ENCODE results near the gene KAZN. TPM values are rescaled to one million over a fixed set of nuclear protein-coding genes. Genes with fewer than 3 reads are reported as not detected.

KAZN gene
- polyA plus RNA-seq, 1 of the 3 experiments (the other 2 are of a cell fraction) = 6.8 TPM

DNA sequence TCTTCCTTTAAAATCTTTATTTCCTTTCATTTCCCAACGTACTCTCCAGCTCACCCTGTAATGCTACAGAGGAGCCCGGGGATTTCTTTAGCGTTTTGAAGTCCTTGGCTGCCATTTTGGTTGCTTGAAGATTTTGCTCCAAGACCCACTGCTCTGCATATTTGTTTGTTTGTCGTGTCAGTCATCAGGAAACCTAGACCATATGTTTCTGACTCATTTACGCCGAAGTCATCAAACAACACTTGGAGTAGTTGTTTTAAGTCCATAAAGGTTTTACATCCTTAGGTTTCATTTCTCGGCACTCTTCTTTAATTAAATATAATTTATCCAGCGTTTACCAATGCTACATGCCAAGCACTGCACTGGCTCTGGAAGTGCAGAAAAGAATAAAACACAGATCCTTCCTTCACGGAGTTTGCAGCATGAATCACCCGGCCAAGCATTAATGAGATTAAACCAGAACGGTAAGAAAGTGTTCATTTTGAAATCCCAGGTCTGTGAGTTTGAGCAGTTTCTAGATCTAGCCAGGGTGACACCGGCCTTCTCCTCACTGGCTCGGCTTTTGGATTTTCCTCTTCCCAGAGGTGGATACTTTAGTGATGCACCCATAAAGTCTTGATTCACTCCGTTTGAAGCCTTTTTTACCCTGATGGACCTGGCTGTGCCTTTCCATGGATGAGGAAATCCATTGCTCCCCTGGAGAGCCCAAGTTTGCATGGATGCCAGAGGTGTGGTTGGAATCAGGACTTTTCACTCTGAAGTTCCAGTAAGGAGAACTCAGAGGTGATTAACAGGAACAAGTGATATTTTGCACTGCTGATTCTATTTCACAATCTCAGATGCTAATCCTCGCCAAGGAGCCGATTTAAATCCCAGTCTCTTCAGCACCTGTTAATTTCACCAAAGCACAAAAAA is 109.3 kb downstream of the KAZN start:
- H3K4me2 ChIP-seq = no peak overlapping the region
- WGBS (ENCODE audit: low lambda C conversion rate) = 34% methylated on average over 16 of the region's 16 CpGs
- POLR2A ChIA-PET = no interaction called here

DNA sequence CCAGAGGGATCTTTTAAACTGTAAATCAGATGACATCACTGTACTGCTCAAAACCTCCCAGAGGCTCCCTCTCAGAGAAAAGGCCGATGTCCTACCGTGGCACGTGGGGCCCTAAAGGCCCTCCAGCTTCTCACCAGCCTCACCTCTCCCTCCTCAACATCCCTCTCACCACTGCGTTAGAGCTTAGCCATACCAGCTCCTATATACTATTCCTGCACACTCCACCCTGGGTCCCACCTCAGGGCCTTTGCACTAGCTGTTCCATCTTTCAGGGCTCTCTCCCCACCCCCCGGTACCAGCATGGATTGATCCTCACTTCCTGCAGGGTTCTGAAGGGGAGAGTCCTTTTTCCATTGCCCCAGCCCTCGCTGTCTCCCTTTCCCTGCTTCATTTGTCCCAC is 111.8 kb downstream of the KAZN start:
- Histone ChIP-seq H3K9me2 (no peaks in the 10 kb centered on the region), H4K20me1 (ENCODE audit: insufficient read depth) (no peaks in the 10 kb centered on the region), H3K27me3 (ENCODE audit: insufficient read depth) (no peaks in the 10 kb centered on the region), H3K9ac (no peak overlapping the region), H3K4me3 (ENCODE audit: low read depth in 2 of 2, low read length in 1 of 2) (no peak overlapping the region), H3K9me3 (no peaks in the 10 kb centered on the region), H3K27ac (ENCODE audit: low read depth in 2 of 2, low read length in 1 of 2) (no peak overlapping the region), H3K79me2 (ENCODE audit: insufficient read depth) (no peaks in the 10 kb centered on the region), H3F3A (replicated peaks; ENCODE audit: insufficient read depth) (no peaks in the 10 kb centered on the region), H2AFZ (ENCODE audit: low read depth) (no peak overlapping the region), H3K4me2 (no peak overlapping the region), H3K36me3 (replicated peaks in 1 of 2; ENCODE audit: control insufficient read depth in 1 of 2, insufficient read depth in 2 of 2, low read length in 1 of 2) (no peaks in the 10 kb centered on the region), H3K4me1 (ENCODE audit: control insufficient read depth in 1 of 2, insufficient read depth in 2 of 2, low read depth in 1 of 2, low read length in 1 of 2) (no peaks in the 10 kb centered on the region)
- ChIA-PET CTCF (no interaction called here), POLR2A (no interaction called here)
- DNase-seq = no peak
- WGBS (ENCODE audit: low lambda C conversion rate) = 37% methylated on average over 5 of the region's 6 CpGs
- no peak for TF ChIP-seq GABPA (IDR thresholded peaks at IDR 0.05; ENCODE audit: low read depth)
- TF ChIP-seq TAF1 (IDR thresholded peaks at IDR 0.05; ENCODE audit: borderline replicate concordance, low read depth, low read length) = no peak
- TF ChIP-seq TEAD4 (IDR thresholded peaks at IDR 0.05; ENCODE audit: borderline replicate concordance, insufficient read depth) = no peak
- no peak for TF ChIP-seq SMC3 (IDR thresholded peaks at IDR 0.05; ENCODE audit: low read depth, low read length)
- TF ChIP-seq MEF2A (IDR thresholded peaks at IDR 0.05; ENCODE audit: borderline replicate concordance, low read depth) = no peak
- TF ChIP-seq, protein P1, sequence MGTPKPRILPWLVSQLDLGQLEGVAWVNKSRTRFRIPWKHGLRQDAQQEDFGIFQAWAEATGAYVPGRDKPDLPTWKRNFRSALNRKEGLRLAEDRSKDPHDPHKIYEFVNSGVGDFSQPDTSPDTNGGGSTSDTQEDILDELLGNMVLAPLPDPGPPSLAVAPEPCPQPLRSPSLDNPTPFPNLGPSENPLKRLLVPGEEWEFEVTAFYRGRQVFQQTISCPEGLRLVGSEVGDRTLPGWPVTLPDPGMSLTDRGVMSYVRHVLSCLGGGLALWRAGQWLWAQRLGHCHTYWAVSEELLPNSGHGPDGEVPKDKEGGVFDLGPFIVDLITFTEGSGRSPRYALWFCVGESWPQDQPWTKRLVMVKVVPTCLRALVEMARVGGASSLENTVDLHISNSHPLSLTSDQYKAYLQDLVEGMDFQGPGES (IDR thresholded peaks at IDR 0.05; ENCODE audit: low read depth, low read length) = no peak
- TF ChIP-seq, protein P2, sequence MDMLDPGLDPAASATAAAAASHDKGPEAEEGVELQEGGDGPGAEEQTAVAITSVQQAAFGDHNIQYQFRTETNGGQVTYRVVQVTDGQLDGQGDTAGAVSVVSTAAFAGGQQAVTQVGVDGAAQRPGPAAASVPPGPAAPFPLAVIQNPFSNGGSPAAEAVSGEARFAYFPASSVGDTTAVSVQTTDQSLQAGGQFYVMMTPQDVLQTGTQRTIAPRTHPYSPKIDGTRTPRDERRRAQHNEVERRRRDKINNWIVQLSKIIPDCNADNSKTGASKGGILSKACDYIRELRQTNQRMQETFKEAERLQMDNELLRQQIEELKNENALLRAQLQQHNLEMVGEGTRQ (IDR thresholded peaks at IDR 0.05; ENCODE audit: borderline replicate concordance, low read depth, low read length) = no peak
- no peak for TF ChIP-seq FOSL2 (IDR thresholded peaks at IDR 0.05; ENCODE audit: borderline replicate concordance, low read depth)
- TF ChIP-seq, protein P3, sequence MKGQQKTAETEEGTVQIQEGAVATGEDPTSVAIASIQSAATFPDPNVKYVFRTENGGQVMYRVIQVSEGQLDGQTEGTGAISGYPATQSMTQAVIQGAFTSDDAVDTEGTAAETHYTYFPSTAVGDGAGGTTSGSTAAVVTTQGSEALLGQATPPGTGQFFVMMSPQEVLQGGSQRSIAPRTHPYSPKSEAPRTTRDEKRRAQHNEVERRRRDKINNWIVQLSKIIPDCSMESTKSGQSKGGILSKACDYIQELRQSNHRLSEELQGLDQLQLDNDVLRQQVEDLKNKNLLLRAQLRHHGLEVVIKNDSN (IDR thresholded peaks at IDR 0.05; ENCODE audit: borderline replicate concordance, low read depth) = no peak
- TF ChIP-seq YY1 (IDR thresholded peaks at IDR 0.05; ENCODE audit: low read depth) = no peak
- no peak for TF ChIP-seq NFIC (IDR thresholded peaks at IDR 0.05; ENCODE audit: borderline replicate concordance)
- TF ChIP-seq NRF1 (IDR thresholded peaks at IDR 0.05; ENCODE audit: low read depth, low read length) = no peak
- TF ChIP-seq RCOR1 (IDR thresholded peaks at IDR 0.05; ENCODE audit: low read length) = no peak
- TF ChIP-seq, protein P4, sequence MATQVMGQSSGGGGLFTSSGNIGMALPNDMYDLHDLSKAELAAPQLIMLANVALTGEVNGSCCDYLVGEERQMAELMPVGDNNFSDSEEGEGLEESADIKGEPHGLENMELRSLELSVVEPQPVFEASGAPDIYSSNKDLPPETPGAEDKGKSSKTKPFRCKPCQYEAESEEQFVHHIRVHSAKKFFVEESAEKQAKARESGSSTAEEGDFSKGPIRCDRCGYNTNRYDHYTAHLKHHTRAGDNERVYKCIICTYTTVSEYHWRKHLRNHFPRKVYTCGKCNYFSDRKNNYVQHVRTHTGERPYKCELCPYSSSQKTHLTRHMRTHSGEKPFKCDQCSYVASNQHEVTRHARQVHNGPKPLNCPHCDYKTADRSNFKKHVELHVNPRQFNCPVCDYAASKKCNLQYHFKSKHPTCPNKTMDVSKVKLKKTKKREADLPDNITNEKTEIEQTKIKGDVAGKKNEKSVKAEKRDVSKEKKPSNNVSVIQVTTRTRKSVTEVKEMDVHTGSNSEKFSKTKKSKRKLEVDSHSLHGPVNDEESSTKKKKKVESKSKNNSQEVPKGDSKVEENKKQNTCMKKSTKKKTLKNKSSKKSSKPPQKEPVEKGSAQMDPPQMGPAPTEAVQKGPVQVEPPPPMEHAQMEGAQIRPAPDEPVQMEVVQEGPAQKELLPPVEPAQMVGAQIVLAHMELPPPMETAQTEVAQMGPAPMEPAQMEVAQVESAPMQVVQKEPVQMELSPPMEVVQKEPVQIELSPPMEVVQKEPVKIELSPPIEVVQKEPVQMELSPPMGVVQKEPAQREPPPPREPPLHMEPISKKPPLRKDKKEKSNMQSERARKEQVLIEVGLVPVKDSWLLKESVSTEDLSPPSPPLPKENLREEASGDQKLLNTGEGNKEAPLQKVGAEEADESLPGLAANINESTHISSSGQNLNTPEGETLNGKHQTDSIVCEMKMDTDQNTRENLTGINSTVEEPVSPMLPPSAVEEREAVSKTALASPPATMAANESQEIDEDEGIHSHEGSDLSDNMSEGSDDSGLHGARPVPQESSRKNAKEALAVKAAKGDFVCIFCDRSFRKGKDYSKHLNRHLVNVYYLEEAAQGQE (IDR thresholded peaks at IDR 0.05; ENCODE audit: low read depth, low read length) = no peak
- TF ChIP-seq CHD2 (IDR thresholded peaks at IDR 0.05; ENCODE audit: low read length, partially characterized antibody) = no peak
- TF ChIP-seq FOXJ3 (CRISPR knock-in tag; IDR thresholded peaks at IDR 0.05) = no peak
- TF ChIP-seq, protein P5, sequence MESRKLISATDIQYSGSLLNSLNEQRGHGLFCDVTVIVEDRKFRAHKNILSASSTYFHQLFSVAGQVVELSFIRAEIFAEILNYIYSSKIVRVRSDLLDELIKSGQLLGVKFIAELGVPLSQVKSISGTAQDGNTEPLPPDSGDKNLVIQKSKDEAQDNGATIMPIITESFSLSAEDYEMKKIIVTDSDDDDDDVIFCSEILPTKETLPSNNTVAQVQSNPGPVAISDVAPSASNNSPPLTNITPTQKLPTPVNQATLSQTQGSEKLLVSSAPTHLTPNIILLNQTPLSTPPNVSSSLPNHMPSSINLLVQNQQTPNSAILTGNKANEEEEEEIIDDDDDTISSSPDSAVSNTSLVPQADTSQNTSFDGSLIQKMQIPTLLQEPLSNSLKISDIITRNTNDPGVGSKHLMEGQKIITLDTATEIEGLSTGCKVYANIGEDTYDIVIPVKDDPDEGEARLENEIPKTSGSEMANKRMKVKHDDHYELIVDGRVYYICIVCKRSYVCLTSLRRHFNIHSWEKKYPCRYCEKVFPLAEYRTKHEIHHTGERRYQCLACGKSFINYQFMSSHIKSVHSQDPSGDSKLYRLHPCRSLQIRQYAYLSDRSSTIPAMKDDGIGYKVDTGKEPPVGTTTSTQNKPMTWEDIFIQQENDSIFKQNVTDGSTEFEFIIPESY (IDR thresholded peaks at IDR 0.05; ENCODE audit: borderline replicate concordance, low read depth) = no peak

More for the DNA sequence above, 109.3 kb downstream of the KAZN start:
- DNase-seq = no peak
- Histone ChIP-seq H3K9me2 (no peaks in the 10 kb centered on the region), H3K9ac (no peak overlapping the region), H3K4me3 (ENCODE audit: low read depth in 2 of 2, low read length in 1 of 2) (no peak overlapping the region), H3K27me3 (ENCODE audit: insufficient read depth) (no peaks in the 10 kb centered on the region), H3K36me3 (replicated peaks in 1 of 2; ENCODE audit: control insufficient read depth in 1 of 2, insufficient read depth in 2 of 2, low read length in 1 of 2) (no peaks in the 10 kb centered on the region), H3K9me3 (no peaks in the 10 kb centered on the region), H3K4me1 (ENCODE audit: control insufficient read depth in 1 of 2, insufficient read depth in 2 of 2, low read depth in 1 of 2, low read length in 1 of 2) (no peaks in the 10 kb centered on the region), H3K79me2 (ENCODE audit: insufficient read depth) (no peaks in the 10 kb centered on the region), H2AFZ (ENCODE audit: low read depth) (no peak overlapping the region), H4K20me1 (ENCODE audit: insufficient read depth) (no peaks in the 10 kb centered on the region), H3F3A (replicated peaks; ENCODE audit: insufficient read depth) (no peaks in the 10 kb centered on the region), H3K27ac (ENCODE audit: low read depth in 2 of 2, low read length in 1 of 2) (no peak overlapping the region)
- CTCF ChIA-PET = no interaction called here
- no peak for TF ChIP-seq FOXM1 (IDR thresholded peaks at IDR 0.05; ENCODE audit: low read depth)
- no peak for TF ChIP-seq POLR2AphosphoS5 (IDR thresholded peaks at IDR 0.05; ENCODE audit: low read depth, low read length)
